Neural crest cell (in vitro differentiated cells): ENCODE data around the gene DUT. TPM values are rescaled to one million over a fixed set of nuclear protein-coding genes. Genes with fewer than 3 reads are reported as not detected.

Experiments
- DNase-seq: peaks from one replicate; pipeline ENCODE4 v3.0.0; 2021; ENCODE audit warnings: low read depth, mixed read lengths, low spot score
- H3K27ac Mint-ChIP-seq: one replicate; pipeline ENCODE4 v1.8.0; 2021; ENCODE audit warnings: mild to moderate bottlenecking, mixed read lengths; ENCODE audit not compliant: unreplicated experiment
- H3K27me3 Mint-ChIP-seq: 2 replicates; pipeline ENCODE4 v1.8.0; 2021; ENCODE audit warnings: low read depth, mild to moderate bottlenecking, mixed read lengths
- H3K36me3 Mint-ChIP-seq: 2 replicates; pipeline ENCODE4 v1.8.0; 2021; ENCODE audit warnings: low read depth, mild to moderate bottlenecking, mixed read lengths
- H3K4me1 Mint-ChIP-seq: 2 replicates; pipeline ENCODE4 v1.8.0; 2021; ENCODE audit warnings: mixed read lengths
- H3K4me3 Mint-ChIP-seq: one replicate; pipeline ENCODE4 v1.8.0; 2021; ENCODE audit warnings: mild to moderate bottlenecking, mixed read lengths
- H3K9me3 Mint-ChIP-seq: 2 replicates; pipeline ENCODE4 v1.8.0; 2021; ENCODE audit warnings: mixed read lengths
- total RNA-seq: library from RNA; stranded (reverse); gene quantifications from 2 replicates; pipeline ENCODE4 v1.2.1, GENCODE V29; 2021
- TF ChIP-seq, protein P1 (sequence below): fragments of 200-600 bp; sonication (generic); conservative IDR thresholded peaks from 2 replicates; pipeline ENCODE4 v1.5.0; 2021; ENCODE audit warnings: antibody characterized with exemption, mild to moderate bottlenecking

DUT gene
- total RNA-seq, 1 donor from 2014 or later: 137 TPM

- DNase-seq: peak; percentile 60
- H3K27ac Mint-ChIP-seq: peak overlapping the region; percentile 99
- H3K36me3 Mint-ChIP-seq: peaks cover 5% of the 10 kb centered on the region
- no peaks in the 10 kb centered on the region for H3K27me3 Mint-ChIP-seq
- no peaks in the 10 kb centered on the region for H3K9me3 Mint-ChIP-seq
- H3K4me3 Mint-ChIP-seq: peak overlapping the region; percentile 100
- peaks cover 42% of the 10 kb centered on the region for H3K4me1 Mint-ChIP-seq
- TF ChIP-seq, protein P1, sequence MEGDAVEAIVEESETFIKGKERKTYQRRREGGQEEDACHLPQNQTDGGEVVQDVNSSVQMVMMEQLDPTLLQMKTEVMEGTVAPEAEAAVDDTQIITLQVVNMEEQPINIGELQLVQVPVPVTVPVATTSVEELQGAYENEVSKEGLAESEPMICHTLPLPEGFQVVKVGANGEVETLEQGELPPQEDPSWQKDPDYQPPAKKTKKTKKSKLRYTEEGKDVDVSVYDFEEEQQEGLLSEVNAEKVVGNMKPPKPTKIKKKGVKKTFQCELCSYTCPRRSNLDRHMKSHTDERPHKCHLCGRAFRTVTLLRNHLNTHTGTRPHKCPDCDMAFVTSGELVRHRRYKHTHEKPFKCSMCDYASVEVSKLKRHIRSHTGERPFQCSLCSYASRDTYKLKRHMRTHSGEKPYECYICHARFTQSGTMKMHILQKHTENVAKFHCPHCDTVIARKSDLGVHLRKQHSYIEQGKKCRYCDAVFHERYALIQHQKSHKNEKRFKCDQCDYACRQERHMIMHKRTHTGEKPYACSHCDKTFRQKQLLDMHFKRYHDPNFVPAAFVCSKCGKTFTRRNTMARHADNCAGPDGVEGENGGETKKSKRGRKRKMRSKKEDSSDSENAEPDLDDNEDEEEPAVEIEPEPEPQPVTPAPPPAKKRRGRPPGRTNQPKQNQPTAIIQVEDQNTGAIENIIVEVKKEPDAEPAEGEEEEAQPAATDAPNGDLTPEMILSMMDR: no peak
Observed at GRCh38 chr15:48331796-48332641, 790 bp downstream of the DUT start.

DNA sequence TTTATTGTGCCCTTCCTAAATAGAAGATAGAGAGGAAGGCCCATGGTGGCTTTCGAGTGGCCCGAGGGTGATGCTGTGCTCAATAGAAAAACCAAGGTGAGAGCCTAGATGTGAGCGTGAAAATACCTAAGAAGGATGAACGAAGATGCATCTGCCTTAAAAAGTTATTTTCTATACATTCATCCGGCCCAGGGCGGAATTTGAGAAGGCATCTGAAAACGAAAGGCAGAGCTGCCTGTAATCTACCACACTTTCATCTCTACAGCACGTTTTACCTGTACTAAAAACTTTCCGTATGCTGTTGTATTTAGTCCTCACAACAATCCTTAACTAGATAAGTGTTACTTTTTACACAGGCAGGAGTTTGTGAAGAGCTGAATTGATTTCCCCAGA, 1.4 kb downstream of the DUT start:
- Mint-ChIP-seq H3K9me3 (no peaks in the 10 kb centered on the region), H3K4me1 (peaks cover 42% of the 10 kb centered on the region), H3K27me3 (no peaks in the 10 kb centered on the region), H3K4me3 (peak overlapping the region; percentile 100), H3K36me3 (peaks cover 5% of the 10 kb centered on the region), H3K27ac (peak overlapping the region; percentile 1)
- TF ChIP-seq, protein P1: no peak
- DNase-seq: no peak

DNA sequence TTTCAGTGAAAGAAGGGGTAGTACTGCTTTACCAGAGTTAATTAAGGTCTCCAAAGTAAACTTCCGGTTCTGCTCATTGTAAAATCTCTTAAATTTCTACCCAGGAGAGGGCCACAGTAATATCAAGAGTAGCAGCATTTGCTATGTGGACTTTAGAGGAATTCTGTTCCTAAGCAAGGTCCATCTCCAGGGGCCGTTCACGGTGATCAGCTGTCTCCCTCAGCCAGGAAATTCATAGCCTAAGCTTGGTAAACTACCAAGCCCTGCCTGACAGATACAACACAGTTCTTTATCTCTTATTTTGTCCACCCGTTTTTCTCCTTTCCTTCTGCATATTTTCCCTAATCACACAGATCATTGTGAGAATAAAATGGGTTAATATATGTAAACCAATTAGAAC, 2.3 kb downstream of the DUT start:
- TF ChIP-seq, protein P1: no peak
- DNase-seq: no peak
- H3K4me3 Mint-ChIP-seq: peak overlapping the region; percentile 100
- H3K36me3 Mint-ChIP-seq: peaks cover 5% of the 10 kb centered on the region
- H3K4me1 Mint-ChIP-seq: peaks cover 42% of the 10 kb centered on the region
- H3K27me3 Mint-ChIP-seq: no peaks in the 10 kb centered on the region
- H3K27ac Mint-ChIP-seq: peak overlapping the region; percentile 50
- H3K9me3 Mint-ChIP-seq: no peaks in the 10 kb centered on the region

DNA sequence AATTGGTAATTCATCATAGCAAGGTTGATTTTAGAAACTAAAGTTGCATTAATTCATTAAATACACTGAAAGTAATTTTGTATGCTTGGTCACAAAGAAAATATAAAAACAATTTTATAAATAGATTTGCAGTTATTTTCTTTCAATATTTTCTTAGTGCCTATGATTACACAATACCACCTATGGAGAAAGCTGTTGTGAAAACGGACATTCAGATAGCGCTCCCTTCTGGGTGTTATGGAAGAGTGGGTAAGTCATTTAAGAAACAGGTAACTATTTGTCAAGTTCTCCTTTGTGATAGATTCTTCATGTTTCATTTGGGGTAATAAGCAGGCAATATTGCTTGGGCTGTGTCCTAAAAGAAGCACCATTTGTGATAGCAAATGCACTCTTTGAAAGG, 3.0 kb downstream of the DUT start:
- TF ChIP-seq, protein P1: no peak
- Mint-ChIP-seq H3K4me1 (peaks cover 42% of the 10 kb centered on the region), H3K4me3 (peak overlapping the region; percentile 100), H3K9me3 (no peaks in the 10 kb centered on the region), H3K27ac (no peak overlapping the region), H3K27me3 (no peaks in the 10 kb centered on the region), H3K36me3 (peaks cover 5% of the 10 kb centered on the region)
- DNase-seq: no peak

- Mint-ChIP-seq H3K9me3 (no peaks in the 10 kb centered on the region), H3K27me3 (no peaks in the 10 kb centered on the region), H3K27ac (no peak overlapping the region), H3K36me3 (peaks cover 11% of the 10 kb centered on the region), H3K4me3 (peak overlapping the region; percentile 70), H3K4me1 (peaks cover 30% of the 10 kb centered on the region)
- TF ChIP-seq, protein P1: peak; percentile 31
- no peak for DNase-seq
Observed at GRCh38 chr15:48336940-48337339, 5.7 kb downstream of the DUT start.
